Activated CD4-positive, CD25-positive, alpha-beta regulatory T cell treated with anti-CD3 and anti-CD28 coated beads, Interleukin-2, amount 50 U/mL, for 24 hours (primary cell): ENCODE data around the gene TBP.
A peak's percentile ranks its signal among the peaks of the same experiment; 100 is the strongest.
"Not testable (repeated sequence)": the region's sequence is repeated elsewhere in the genome, so short reads cannot be mapped to it uniquely, and the experiment has no call there.

Source experiments
- ATAC-seq, 2 donors: fragments of 150-1000 bp; cut with Tn5 transposase; one replicate each; pipeline ENCODE4 v1.10.0; 2021; ENCODE audit warnings: mild to moderate bottlenecking in 1 of 2, moderate library complexity in 1 of 2

The TBP gene

GRCh38 chr6:170554013-170554795 lies at the start of gene TBP:
TSS of gene TBP (plus strand) at chr6:170554369. CDS start at chr6:170557030, 2,661 bp downstream.
- ATAC-seq, result peak; percentile 97

- no peak for ATAC-seq
These were observed 49.7 kb upstream of the TBP start for GRCh38 chr6:170504479-170504878.

GRCh38 chr6:170505306-170505705 lies 48.9 kb upstream of the TBP start:
- ATAC-seq, result no peak

- no peak for ATAC-seq
These were observed 47.7 kb upstream of the TBP start for GRCh38 chr6:170506446-170506845.

GRCh38 chr6:170507728-170508127 lies 46.4 kb upstream of the TBP start:
- not testable (repeated sequence) for ATAC-seq

GRCh38 chr6:170508275-170508674 lies 45.9 kb upstream of the TBP start:
- not testable (repeated sequence) for ATAC-seq

- ATAC-seq, result not testable (repeated sequence)
These were observed 45.1 kb upstream of the TBP start for GRCh38 chr6:170508892-170509722.

- no peak for ATAC-seq
These were observed 44.5 kb upstream of the TBP start for GRCh38 chr6:170509723-170510018.

GRCh38 chr6:170510631-170511030 lies 43.5 kb upstream of the TBP start:
- ATAC-seq, result no peak

- no peak for ATAC-seq
These were observed 41.9 kb upstream of the TBP start for GRCh38 chr6:170512249-170512648.

- ATAC-seq, result no peak
These were observed 39.3 kb upstream of the TBP start for GRCh38 chr6:170514908-170515307.

- peak; percentile 76 to 79 for ATAC-seq
These were observed 37.2 kb upstream of the TBP start for GRCh38 chr6:170516783-170517616.

GRCh38 chr6:170522565-170523183 lies 31.5 kb upstream of the TBP start:
- no peak for ATAC-seq

GRCh38 chr6:170523256-170524171 lies 30.7 kb upstream of the TBP start:
- no peak for ATAC-seq

- no peak for ATAC-seq
These were observed 30.0 kb upstream of the TBP start for GRCh38 chr6:170524172-170524502.

- ATAC-seq, result no peak
These were observed 28.4 kb upstream of the TBP start for GRCh38 chr6:170525795-170526194.

- ATAC-seq, result not testable (repeated sequence)
These were observed 26.2 kb upstream of the TBP start for GRCh38 chr6:170527995-170528394.

- peak; percentile 56 to 66 for ATAC-seq
These were observed 24.2 kb upstream of the TBP start for GRCh38 chr6:170529839-170530469.

- ATAC-seq, result no peak
These were observed 21.2 kb upstream of the TBP start for GRCh38 chr6:170532867-170533488.

GRCh38 chr6:170533792-170534191 lies 20.4 kb upstream of the TBP start:
- ATAC-seq, result no peak

- no peak for ATAC-seq
These were observed 19.2 kb upstream of the TBP start for GRCh38 chr6:170535004-170535403.
